Upper lobe of left lung (tissue), 4 donors: ENCODE data around the gene SH3BGRL2.

ENCODE experiments used
- CTCF ChIP-seq, 6 experiments: fragments of 450-650 bp in 4 of 6; fragments of 200-600 bp in 2 of 6; sonication (generic) in 2 of 6; IDR thresholded peaks; one replicate each; pipeline ENCODE4 v1.5.1; 2016 to 2019; ENCODE audit warnings: antibody characterized with exemption in 6 of 6
- EP300 ChIP-seq, 4 donors: sonication (generic); formaldehyde crosslinking; IDR thresholded peaks; one replicate each; pipeline ENCODE4 v1.5.1; 2017; ENCODE audit warnings: antibody characterized with exemption in 4 of 4, control low read depth in 2 of 4
- POLR2AphosphoS5 ChIP-seq, 2 donors: sonication (generic); formaldehyde crosslinking; IDR thresholded peaks; one replicate each; pipeline ENCODE4 v1.5.1; 2017; ENCODE audit warnings: antibody characterized with exemption in 2 of 2

- no peak for TF ChIP-seq POLR2AphosphoS5 (IDR thresholded peaks at IDR 0.05)
- TF ChIP-seq CTCF (IDR thresholded peaks at IDR 0.05) = no peak
- TF ChIP-seq EP300 (IDR thresholded peaks at IDR 0.05) = no peak
Observed at GRCh38 chr6:79598012-79598411, 33.1 kb upstream of the SH3BGRL2 start.
